Measurements from ENCODE around the gene FAM107B. TPM values are rescaled to one million over a fixed set of nuclear protein-coding genes. Genes with fewer than 3 reads are reported as not detected.

The FAM107B gene
- total RNA-seq, 1 donor from 2014 or later: 39.0 TPM

DNA sequence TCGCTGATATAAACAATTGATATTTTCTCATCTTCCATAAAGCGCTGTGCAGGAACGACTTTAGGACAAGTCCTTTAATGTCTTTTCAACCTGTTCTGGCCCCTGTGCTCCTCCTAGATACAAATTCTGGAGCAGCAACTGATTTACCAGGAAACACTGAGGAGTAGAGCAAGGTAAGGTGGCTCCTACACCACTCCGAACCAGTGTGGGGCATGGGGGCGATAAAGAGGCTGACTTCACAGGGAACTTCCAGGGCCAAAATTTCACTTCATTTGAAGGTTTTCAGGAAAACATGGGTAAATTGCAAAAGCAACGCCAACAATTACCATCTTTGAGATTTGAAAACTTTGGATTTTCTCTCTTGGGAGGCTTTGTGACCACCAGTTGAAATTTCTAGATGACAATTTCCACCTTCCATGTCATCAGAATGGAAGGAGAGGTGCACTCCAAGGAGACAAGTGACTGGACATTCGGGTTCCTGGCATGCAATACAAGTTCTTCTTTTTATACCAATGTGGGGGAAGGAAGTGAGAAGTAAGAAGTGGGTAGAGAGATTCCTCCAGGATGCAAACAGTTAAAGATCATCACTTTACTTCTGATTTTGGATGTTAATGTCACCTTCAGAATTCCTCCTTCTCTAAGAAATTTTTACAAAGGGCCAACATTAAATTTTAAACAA, 118.5 kb downstream of the FAM107B start:
- no peak overlapping the region for H3K4me3 Mint-ChIP-seq
- no peak for DNase-seq (ENCODE audit: low read depth, low spot score)

GRCh38 chr10:14654821-14655382, 119.8 kb downstream of the FAM107B start:
- Mint-ChIP-seq H3K4me1 (peaks cover 39% of the 10 kb centered on the region), H3K27ac (ENCODE audit: unreplicated experiment) (no peak overlapping the region), H3K9me3 (peaks cover 5% of the 10 kb centered on the region), H3K27me3 (ENCODE audit: low read depth) (no peaks in the 10 kb centered on the region), H3K36me3 (ENCODE audit: low read depth) (no peaks in the 10 kb centered on the region), H3K4me3 (no peak overlapping the region)
- TF ChIP-seq, protein P1, sequence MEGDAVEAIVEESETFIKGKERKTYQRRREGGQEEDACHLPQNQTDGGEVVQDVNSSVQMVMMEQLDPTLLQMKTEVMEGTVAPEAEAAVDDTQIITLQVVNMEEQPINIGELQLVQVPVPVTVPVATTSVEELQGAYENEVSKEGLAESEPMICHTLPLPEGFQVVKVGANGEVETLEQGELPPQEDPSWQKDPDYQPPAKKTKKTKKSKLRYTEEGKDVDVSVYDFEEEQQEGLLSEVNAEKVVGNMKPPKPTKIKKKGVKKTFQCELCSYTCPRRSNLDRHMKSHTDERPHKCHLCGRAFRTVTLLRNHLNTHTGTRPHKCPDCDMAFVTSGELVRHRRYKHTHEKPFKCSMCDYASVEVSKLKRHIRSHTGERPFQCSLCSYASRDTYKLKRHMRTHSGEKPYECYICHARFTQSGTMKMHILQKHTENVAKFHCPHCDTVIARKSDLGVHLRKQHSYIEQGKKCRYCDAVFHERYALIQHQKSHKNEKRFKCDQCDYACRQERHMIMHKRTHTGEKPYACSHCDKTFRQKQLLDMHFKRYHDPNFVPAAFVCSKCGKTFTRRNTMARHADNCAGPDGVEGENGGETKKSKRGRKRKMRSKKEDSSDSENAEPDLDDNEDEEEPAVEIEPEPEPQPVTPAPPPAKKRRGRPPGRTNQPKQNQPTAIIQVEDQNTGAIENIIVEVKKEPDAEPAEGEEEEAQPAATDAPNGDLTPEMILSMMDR (conservative IDR thresholded peaks at IDR 0.05): no peak
- no peak for DNase-seq (ENCODE audit: low read depth, low spot score)

More for the DNA sequence above, 118.5 kb downstream of the FAM107B start:
- Mint-ChIP-seq H3K9me3 (peaks cover 5% of the 10 kb centered on the region), H3K27ac (ENCODE audit: unreplicated experiment) (no peak overlapping the region), H3K4me1 (peaks cover 36% of the 10 kb centered on the region), H3K36me3 (ENCODE audit: low read depth) (no peaks in the 10 kb centered on the region), H3K27me3 (ENCODE audit: low read depth) (no peaks in the 10 kb centered on the region)
- TF ChIP-seq, protein P1 (conservative IDR thresholded peaks at IDR 0.05): no peak

GRCh38 chr10:14653271-14654161, 121.2 kb downstream of the FAM107B start:
- peaks cover 48% of the 10 kb centered on the region for H3K4me1 Mint-ChIP-seq
- DNase-seq (ENCODE audit: low read depth, low spot score): no peak

DNA sequence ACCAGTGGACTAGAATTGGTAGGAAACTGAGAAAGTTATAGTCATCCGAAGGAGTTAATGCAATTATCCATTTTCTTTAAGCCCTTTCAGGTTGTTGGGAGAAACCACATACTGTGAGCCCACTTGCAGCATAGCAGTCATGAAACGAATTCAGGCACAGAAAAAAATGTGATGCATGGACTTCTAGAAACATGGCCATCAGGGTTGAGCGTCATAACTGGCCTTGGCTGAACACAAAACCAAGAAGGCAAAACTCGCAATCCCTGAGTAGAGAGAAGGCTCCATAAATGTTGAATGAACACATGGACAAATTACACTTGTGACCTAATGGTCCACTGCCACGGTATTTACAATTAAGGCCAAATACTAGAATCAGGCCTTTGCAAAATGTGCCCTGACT, 121.9 kb downstream of the FAM107B start:
- no peaks in the 10 kb centered on the region for H3K36me3 Mint-ChIP-seq (ENCODE audit: low read depth)
- no peak overlapping the region for H3K27ac Mint-ChIP-seq (ENCODE audit: unreplicated experiment)
- no peak for DNase-seq (ENCODE audit: low read depth, low spot score)
- no peak overlapping the region for H3K4me3 Mint-ChIP-seq
- TF ChIP-seq, protein P1 (conservative IDR thresholded peaks at IDR 0.05): no peak
- peaks cover 48% of the 10 kb centered on the region for H3K4me1 Mint-ChIP-seq
- H3K27me3 Mint-ChIP-seq (ENCODE audit: low read depth): no peaks in the 10 kb centered on the region
- H3K9me3 Mint-ChIP-seq: no peaks in the 10 kb centered on the region

More at GRCh38 chr10:14653271-14654161, 121.2 kb downstream of the FAM107B start:
- no peaks in the 10 kb centered on the region for H3K27me3 Mint-ChIP-seq (ENCODE audit: low read depth)
- TF ChIP-seq, protein P1 (conservative IDR thresholded peaks at IDR 0.05): no peak
- no peak overlapping the region for H3K27ac Mint-ChIP-seq (ENCODE audit: unreplicated experiment)
- H3K4me3 Mint-ChIP-seq: peak overlapping the region; percentile 0
- no peaks in the 10 kb centered on the region for H3K36me3 Mint-ChIP-seq (ENCODE audit: low read depth)
- H3K9me3 Mint-ChIP-seq: peaks cover 3% of the 10 kb centered on the region

DNA sequence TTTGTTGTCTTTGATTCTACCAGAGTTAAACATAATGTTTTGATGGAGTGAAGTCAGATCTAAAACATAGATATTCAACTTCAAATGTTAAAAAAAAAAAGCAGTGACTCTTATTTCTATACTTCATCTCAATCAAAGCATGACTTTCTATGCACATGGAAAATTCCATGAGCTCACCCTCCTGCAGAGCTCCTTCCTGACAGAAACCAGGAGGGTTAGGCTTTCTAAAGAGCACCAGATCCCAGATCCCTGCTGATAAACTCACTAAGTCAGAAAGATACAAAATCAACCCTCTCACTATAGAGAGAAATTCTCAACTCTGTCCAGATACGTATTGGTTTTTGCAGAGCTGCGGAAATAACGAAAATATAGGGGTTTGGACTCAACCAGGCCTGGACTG, 122.6 kb downstream of the FAM107B start:
- Mint-ChIP-seq H3K4me3 (no peak overlapping the region), H3K9me3 (no peaks in the 10 kb centered on the region), H3K4me1 (peaks cover 52% of the 10 kb centered on the region), H3K27me3 (ENCODE audit: low read depth) (no peaks in the 10 kb centered on the region), H3K36me3 (ENCODE audit: low read depth) (no peaks in the 10 kb centered on the region), H3K27ac (ENCODE audit: unreplicated experiment) (no peak overlapping the region)
- TF ChIP-seq, protein P1 (conservative IDR thresholded peaks at IDR 0.05): no peak
- no peak for DNase-seq (ENCODE audit: low read depth, low spot score)

Data from neural crest cell (in vitro differentiated cells).